OCI-LY7 (cell line): Measurements from ENCODE around the gene PHF12.

Experiments
- CTCF ChIP-seq: fragments of 200-600 bp; sonication (generic); conservative IDR thresholded peaks from 2 replicates; pipeline ENCODE4 v1.5.1; 2014; ENCODE audit warnings: mild to moderate bottlenecking, antibody characterized with exemption, low read length, moderate library complexity, mixed read lengths
- EZH2phosphoT487 ChIP-seq: fragments of 200-600 bp; sonication (generic); IDR thresholded peaks from 2 replicates; pipeline ENCODE4 v1.6.1; 2018; ENCODE audit warnings: low read depth, borderline replicate concordance, mild to moderate bottlenecking, mixed run types, antibody characterized with exemption, low read length, moderate library complexity, mixed read lengths

- TF ChIP-seq CTCF (no peak), EZH2phosphoT487 (no peak)
Measured at GRCh38 chr17:28873839-28874238, 77.5 kb downstream of the PHF12 start.
